H9 (cell line): ENCODE data around the gene NT5DC3. TPM values are rescaled to one million over a fixed set of nuclear protein-coding genes. Genes with fewer than 3 reads are reported as not detected.

Source experiments
- DNase-seq: peaks from one replicate; pipeline ENCODE4 v3.0.0-alpha.2; 2017
- H2AFZ ChIP-seq: one replicate; pipeline ENCODE4 v1.6.1; 2013; ENCODE audit warnings: mild to moderate bottlenecking, low read length, control low read depth, moderate library complexity
- H2AK5ac ChIP-seq: 2 replicates; pipeline ENCODE4 v1.6.1; 2013; ENCODE audit warnings: low read length, control low read depth, mixed read lengths; ENCODE audit not compliant: insufficient read length
- H2BK120ac ChIP-seq: one replicate; pipeline ENCODE4 v1.6.1; 2013; ENCODE audit warnings: low read depth, mild to moderate bottlenecking, low read length, control low read depth, inconsistent platforms; ENCODE audit not compliant: poor library complexity, severe bottlenecking
- H2BK12ac ChIP-seq: 2 replicates; pipeline ENCODE4 v1.6.1; 2013; ENCODE audit warnings: low read length, control low read depth, mixed read lengths, low read depth; ENCODE audit not compliant: insufficient read length
- H2BK15ac ChIP-seq: 2 replicates; pipeline ENCODE4 v1.6.1; 2013; ENCODE audit warnings: low read depth, low read length, control low read depth
- H2BK20ac ChIP-seq: one replicate; pipeline ENCODE4 v1.6.1; 2013; ENCODE audit warnings: low read depth, mild to moderate bottlenecking, low read length, control low read depth, inconsistent platforms; ENCODE audit not compliant: poor library complexity, severe bottlenecking
- H2BK5ac ChIP-seq: 2 replicates; pipeline ENCODE4 v1.6.1; 2013; ENCODE audit warnings: low read length, control low read depth, mixed read lengths; ENCODE audit not compliant: insufficient read length
- H3K14ac ChIP-seq: 2 replicates; pipeline ENCODE4 v1.6.1; 2013; ENCODE audit warnings: low read length, control low read depth; ENCODE audit not compliant: insufficient read depth
- H3K18ac ChIP-seq: 2 replicates; pipeline ENCODE4 v1.6.1; 2013; ENCODE audit warnings: low read depth, mild to moderate bottlenecking, mixed read lengths, low read length, control low read depth; ENCODE audit not compliant: insufficient read length
- H3K23ac ChIP-seq: 2 replicates; pipeline ENCODE4 v1.6.1; 2013; ENCODE audit warnings: low read length, control low read depth, mixed read lengths, low read depth; ENCODE audit not compliant: insufficient read length
- H3K23me2 ChIP-seq: 2 replicates; pipeline ENCODE4 v1.6.1; 2013; ENCODE audit warnings: low read depth, mild to moderate bottlenecking, mixed read lengths, low read length, control low read depth; ENCODE audit not compliant: insufficient read length, poor library complexity, severe bottlenecking
- H3K27ac ChIP-seq: 2 replicates; pipeline ENCODE4 v1.5.1; 2013; ENCODE audit warnings: low read length, control low read depth, mixed read lengths, low read depth; ENCODE audit not compliant: insufficient read length
- H3K27me3 ChIP-seq: 2 replicates; pipeline ENCODE4 v1.6.1; 2013; ENCODE audit warnings: low read length, control low read depth, inconsistent platforms; ENCODE audit not compliant: insufficient read depth
- H3K4ac ChIP-seq: 2 replicates; pipeline ENCODE4 v1.6.1; 2013; ENCODE audit warnings: low read depth, mild to moderate bottlenecking, control low read depth, inconsistent platforms, low read length, moderate library complexity
- H3K4me1 ChIP-seq: 2 replicates; pipeline ENCODE4 v1.6.1; 2013; ENCODE audit warnings: low read length, control low read depth, inconsistent platforms; ENCODE audit not compliant: insufficient read depth
- H3K4me2 ChIP-seq: 2 replicates; pipeline ENCODE4 v1.6.1; 2013; ENCODE audit warnings: low read length, control low read depth, mixed read lengths; ENCODE audit not compliant: insufficient read length, insufficient read depth
- H3K56ac ChIP-seq: 2 replicates; pipeline ENCODE4 v1.6.1; 2013; ENCODE audit warnings: low read depth, mild to moderate bottlenecking, mixed read lengths, low read length, control low read depth; ENCODE audit not compliant: insufficient read length
- H3K79me1 ChIP-seq: 2 replicates; pipeline ENCODE4 v1.6.1; 2013; ENCODE audit warnings: low read depth, mild to moderate bottlenecking, moderate library complexity, low read length, control low read depth, inconsistent platforms; ENCODE audit not compliant: insufficient read depth, poor library complexity, severe bottlenecking
- H3K79me2 ChIP-seq: 2 replicates; pipeline ENCODE4 v1.6.1; 2013; ENCODE audit warnings: low read length, control low read depth, inconsistent platforms; ENCODE audit not compliant: insufficient read depth
- H3K9ac ChIP-seq: 2 replicates; pipeline ENCODE4 v1.6.1; 2013; ENCODE audit warnings: low read length, control low read depth, mixed read lengths; ENCODE audit not compliant: insufficient read length; ENCODE audit errors: extremely low read depth
- H3K9me3 ChIP-seq: one replicate; pipeline ENCODE4 v1.6.1; 2013; ENCODE audit warnings: low read depth, low read length, inconsistent platforms; ENCODE audit not compliant: control insufficient read depth
- H3T11ph ChIP-seq: one replicate; pipeline ENCODE4 v1.6.1; 2013; ENCODE audit warnings: mild to moderate bottlenecking, low read length, control low read depth, inconsistent platforms
- H4K20me1 ChIP-seq: one replicate; pipeline ENCODE4 v1.6.1; 2013; ENCODE audit not compliant: control insufficient read depth, insufficient read length, insufficient read depth
- H4K5ac ChIP-seq: 2 replicates; pipeline ENCODE4 v1.6.1; 2013; ENCODE audit warnings: low read depth, mild to moderate bottlenecking, mixed read lengths, low read length, control low read depth; ENCODE audit not compliant: insufficient read length
- H4K8ac ChIP-seq: replicated peaks from 2 replicates; pipeline ENCODE4 v1.6.1; 2013; ENCODE audit warnings: low read length, control low read depth, mixed read lengths, low read depth; ENCODE audit not compliant: insufficient read length
- H4K91ac ChIP-seq: 2 replicates; pipeline ENCODE4 v1.6.1; 2013; ENCODE audit warnings: low read depth, mild to moderate bottlenecking, moderate library complexity, mixed read lengths, low read length, control low read depth; ENCODE audit not compliant: insufficient read length
- H3K27ac Mint-ChIP-seq, 3 experiments: 2 replicates in 2 of 3; 3 replicates in 1 of 3; pipeline ENCODE4 v1.8.0; 2020 to 2021; ENCODE audit warnings: mixed read lengths in 3 of 3, mild to moderate bottlenecking in 1 of 3, moderate library complexity in 1 of 3
- H3K27me3 Mint-ChIP-seq: 2 replicates; pipeline ENCODE4 v1.8.0; 2021; ENCODE audit warnings: low read depth, mild to moderate bottlenecking, moderate library complexity, mixed read lengths
- H3K36me3 Mint-ChIP-seq, 3 experiments: 2 replicates in 2 of 3; 3 replicates in 1 of 3; pipeline ENCODE4 v1.8.0; 2020 to 2021; ENCODE audit warnings: low read depth in 3 of 3, mixed read lengths in 3 of 3; ENCODE audit not compliant: insufficient read depth in 1 of 3
- H3K4me1 Mint-ChIP-seq, 2 experiments: 2 replicates each; pipeline ENCODE4 v1.8.0; 2020; ENCODE audit warnings: mixed read lengths in 2 of 2
- H3K4me3 Mint-ChIP-seq, 2 experiments: 2 replicates in 1 of 2; 3 replicates in 1 of 2; pipeline ENCODE4 v1.8.0; 2020 to 2021; ENCODE audit warnings: mild to moderate bottlenecking in 2 of 2, mixed read lengths in 2 of 2, moderate library complexity in 1 of 2
- H3K9me3 Mint-ChIP-seq, 2 experiments: 2 replicates in 1 of 2; 3 replicates in 1 of 2; pipeline ENCODE4 v1.8.0; 2020; ENCODE audit warnings: mild to moderate bottlenecking in 2 of 2, mixed read lengths in 2 of 2, moderate library complexity in 1 of 2
- whole genome bisulfite sequencing: extraction: QIAGEN DNeasy Blood & Tissue Kit; methylation state at CpG from one replicate; pipeline ENCODE4 v1.1.7; 2013; ENCODE audit warnings: missing lambda C conversion rate, low lambda C conversion rate, mixed read lengths; ENCODE audit not compliant: insufficient read length; ENCODE audit errors: extremely low coverage; 5-methylcytosine and 5-hydroxymethylcytosine counted together
- total RNA-seq: library from RNA; stranded (reverse); gene quantifications from 2 replicates; pipeline ENCODE4 v1.2.1, GENCODE V29; 2021
- TF ChIP-seq, protein P1 (sequence below): fragments of 200-600 bp; sonication (generic); conservative IDR thresholded peaks from 3 replicates; pipeline ENCODE4 v1.8.0; 2021; ENCODE audit warnings: antibody characterized with exemption, mild to moderate bottlenecking

The NT5DC3 gene
- total RNA-seq, 1 experiment from 2014 or later = 13.6 TPM

DNA sequence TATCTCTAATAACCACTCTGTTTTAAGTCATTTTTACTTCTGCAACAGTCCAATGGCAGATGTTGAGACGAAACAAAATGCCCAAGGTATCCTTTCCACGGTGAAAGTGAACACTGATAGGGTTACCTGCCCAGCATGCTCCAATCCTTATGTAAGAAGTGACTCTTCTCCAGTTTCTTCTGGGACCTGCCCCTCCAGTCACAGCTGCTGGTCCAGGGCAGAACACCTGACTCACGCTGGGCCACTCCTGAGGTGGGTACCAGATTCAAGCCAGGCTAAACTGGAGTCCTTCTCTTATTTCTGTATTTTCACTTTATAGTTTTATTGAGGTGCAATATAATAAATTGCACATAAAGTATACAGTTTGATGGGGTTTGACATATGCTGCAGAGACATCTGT, 16.7 kb downstream of the NT5DC3 start:
- TF ChIP-seq, protein P1, sequence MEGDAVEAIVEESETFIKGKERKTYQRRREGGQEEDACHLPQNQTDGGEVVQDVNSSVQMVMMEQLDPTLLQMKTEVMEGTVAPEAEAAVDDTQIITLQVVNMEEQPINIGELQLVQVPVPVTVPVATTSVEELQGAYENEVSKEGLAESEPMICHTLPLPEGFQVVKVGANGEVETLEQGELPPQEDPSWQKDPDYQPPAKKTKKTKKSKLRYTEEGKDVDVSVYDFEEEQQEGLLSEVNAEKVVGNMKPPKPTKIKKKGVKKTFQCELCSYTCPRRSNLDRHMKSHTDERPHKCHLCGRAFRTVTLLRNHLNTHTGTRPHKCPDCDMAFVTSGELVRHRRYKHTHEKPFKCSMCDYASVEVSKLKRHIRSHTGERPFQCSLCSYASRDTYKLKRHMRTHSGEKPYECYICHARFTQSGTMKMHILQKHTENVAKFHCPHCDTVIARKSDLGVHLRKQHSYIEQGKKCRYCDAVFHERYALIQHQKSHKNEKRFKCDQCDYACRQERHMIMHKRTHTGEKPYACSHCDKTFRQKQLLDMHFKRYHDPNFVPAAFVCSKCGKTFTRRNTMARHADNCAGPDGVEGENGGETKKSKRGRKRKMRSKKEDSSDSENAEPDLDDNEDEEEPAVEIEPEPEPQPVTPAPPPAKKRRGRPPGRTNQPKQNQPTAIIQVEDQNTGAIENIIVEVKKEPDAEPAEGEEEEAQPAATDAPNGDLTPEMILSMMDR = no peak
- Histone ChIP-seq H3K14ac (no peak overlapping the region), H4K8ac (no peak overlapping the region), H3K23ac (no peak overlapping the region), H2AFZ (no peak overlapping the region), H2BK120ac (no peak overlapping the region), H2BK5ac (no peak overlapping the region), H3K27me3 (no peaks in the 10 kb centered on the region), H3K4me2 (no peak overlapping the region), H3K56ac (no peak overlapping the region), H4K5ac (no peak overlapping the region), H3K79me2 (peaks cover 5% of the 10 kb centered on the region; the same call in 1 of the 2 replicates), H3K79me1 (peaks cover 6% of the 10 kb centered on the region), H2AK5ac (no peak overlapping the region), H2BK12ac (no peak overlapping the region), H3K27ac (no peak overlapping the region), H2BK15ac (no peak overlapping the region), H4K20me1 (no peaks in the 10 kb centered on the region), H3K23me2 (no peaks in the 10 kb centered on the region), H4K91ac (no peak overlapping the region), H3K4me1 (no peaks in the 10 kb centered on the region), H3T11ph (no peak overlapping the region), H2BK20ac (no peak overlapping the region), H3K9ac (no peak overlapping the region), H3K18ac (no peak overlapping the region), H3K4ac (no peak overlapping the region), H3K9me3 (no peaks in the 10 kb centered on the region)
- Mint-ChIP-seq H3K27me3 (no peaks in the 10 kb centered on the region), H3K36me3 (peaks cover 8 to 15% (median 11%) of the 10 kb centered on the region in 3 experiments), H3K4me3 (no peak overlapping the region), H3K27ac (no peak overlapping the region), H3K9me3 (peaks cover 6 to 8% of the 10 kb centered on the region in 2 experiments; a peak in 3 of 5 replicates), H3K4me1 (peaks cover 5 to 8% of the 10 kb centered on the region in 2 experiments; a peak in 3 of 4 replicates)
- no peak for DNase-seq
- no CpG with 5 or more reads among the region's 3 CpGs for WGBS
